CD14-positive monocyte (primary cell): ENCODE results near the gene PI4K2B. TPM values are rescaled to one million over a fixed set of nuclear protein-coding genes. Genes with fewer than 3 reads are reported as not detected.
"Not testable (repeated sequence)": the region's sequence is repeated elsewhere in the genome, so short reads cannot be mapped to it uniquely, and the experiment has no call there.

ENCODE experiments used
- DNase-seq, 3 donors: peaks; one replicate each; pipeline ENCODE4 v3.0.0-alpha.2; 2011 to 2022
- H2AFZ ChIP-seq: 2 replicates; pipeline ENCODE4 v1.6.0; 2012; ENCODE audit warnings: mild to moderate bottlenecking, low read depth, low read length, inconsistent platforms; ENCODE audit not compliant: insufficient read depth, poor library complexity, severe bottlenecking
- H3K27ac ChIP-seq, 2 donors: 1 replicate in 1 of 2; 2 replicates in 1 of 2; pipeline ENCODE4 v1.5.1; 2012 to 2013; ENCODE audit warnings: low read length in 2 of 2, control low read depth in 1 of 2, inconsistent platforms in 1 of 2, low read depth in 1 of 2, mild to moderate bottlenecking in 1 of 2
- H3K27me3 ChIP-seq, 2 donors: one replicate each; pipeline versions ENCODE4 v1.6.0 to v1.6.1; 2011 to 2013; ENCODE audit warnings: low read length in 2 of 2; ENCODE audit not compliant: control insufficient read depth in 2 of 2, insufficient read depth in 2 of 2
- H3K36me3 ChIP-seq, 2 donors: replicated peaks in 1 of 2; 1 replicate in 1 of 2; 2 replicates in 1 of 2; pipeline versions ENCODE4 v1.5.1 to v1.6.1; 2012 to 2013; ENCODE audit warnings: low read length in 2 of 2, control low read depth in 1 of 2, inconsistent platforms in 1 of 2, mild to moderate bottlenecking in 1 of 2; ENCODE audit not compliant: insufficient read depth in 2 of 2, control insufficient read depth in 1 of 2
- H3K4me1 ChIP-seq, 2 donors: 1 replicate in 1 of 2; 2 replicates in 1 of 2; pipeline versions ENCODE4 v1.5.1 to v1.6.1; 2012 to 2013; ENCODE audit warnings: low read length in 2 of 2, control low read depth in 1 of 2, inconsistent platforms in 1 of 2, mild to moderate bottlenecking in 1 of 2, moderate library complexity in 1 of 2; ENCODE audit not compliant: insufficient read depth in 2 of 2, control insufficient read depth in 1 of 2
- H3K4me2 ChIP-seq: replicated peaks from 2 replicates; pipeline ENCODE3; 2012; ENCODE audit warnings: low read length, moderate library complexity, mild to moderate bottlenecking; ENCODE audit not compliant: poor library complexity, severe bottlenecking; ENCODE audit errors: extremely low read depth
- H3K4me3 ChIP-seq, 3 experiments: fragments of 200-600 bp in 1 of 3; sonication (generic) in 1 of 3; replicated peaks in 1 of 3; 1 replicate in 2 of 3; 2 replicates in 1 of 3; pipeline ENCODE4 v1.5.1; 2011 to 2013; ENCODE audit warnings: low read length in 3 of 3, mild to moderate bottlenecking in 3 of 3, control low read depth in 2 of 3, low read depth in 2 of 3, inconsistent platforms in 1 of 3, moderate library complexity in 1 of 3
- H3K79me2 ChIP-seq: 2 replicates; pipeline ENCODE4 v1.6.0; 2012; ENCODE audit warnings: mild to moderate bottlenecking, control low read depth, inconsistent platforms, low read length, moderate library complexity; ENCODE audit not compliant: insufficient read depth
- H3K9ac ChIP-seq: 2 replicates; pipeline ENCODE4 v1.6.0; 2017; ENCODE audit warnings: low read length, mild to moderate bottlenecking; ENCODE audit not compliant: insufficient read depth, poor library complexity, severe bottlenecking
- H3K9me3 ChIP-seq, 2 donors: replicated peaks in 1 of 2; 1 replicate in 1 of 2; 2 replicates in 1 of 2; pipeline versions ENCODE4 v1.5.1 to v1.6.1; 2012 to 2013; ENCODE audit warnings: low read length in 2 of 2, control low read depth in 1 of 2; ENCODE audit not compliant: control insufficient read depth in 1 of 2, insufficient read depth in 1 of 2
- H4K20me1 ChIP-seq: 2 replicates; pipeline ENCODE4 v1.6.0; 2012; ENCODE audit warnings: mild to moderate bottlenecking, low read length, control low read depth, moderate library complexity; ENCODE audit not compliant: insufficient read depth
- H3K27ac Mint-ChIP-seq, 7 donors: one replicate each; pipeline ENCODE4 v1.8.0; 2020; ENCODE audit warnings: mild to moderate bottlenecking in 7 of 7, mixed read lengths in 7 of 7, moderate library complexity in 6 of 7, inconsistent platforms in 2 of 7
- H3K27me3 Mint-ChIP-seq, 3 donors: one replicate each; pipeline ENCODE4 v1.8.0; 2021 to 2022; ENCODE audit warnings: low read depth in 3 of 3, mild to moderate bottlenecking in 3 of 3, mixed read lengths in 3 of 3, moderate library complexity in 3 of 3, inconsistent platforms in 1 of 3
- H3K36me3 Mint-ChIP-seq, 2 donors: one replicate each; pipeline ENCODE4 v1.8.0; 2020; ENCODE audit warnings: mixed read lengths in 2 of 2, inconsistent platforms in 1 of 2, mild to moderate bottlenecking in 1 of 2
- H3K4me1 Mint-ChIP-seq: one replicate; pipeline ENCODE4 v1.8.0; 2020; ENCODE audit warnings: mild to moderate bottlenecking, mixed read lengths
- H3K4me3 Mint-ChIP-seq, 2 donors: one replicate each; pipeline ENCODE4 v1.8.0; 2020; ENCODE audit warnings: mild to moderate bottlenecking in 2 of 2, mixed read lengths in 2 of 2, moderate library complexity in 1 of 2
- H3K9me3 Mint-ChIP-seq, 7 donors: one replicate each; pipeline ENCODE4 v1.8.0; 2020 to 2022; ENCODE audit warnings: mixed read lengths in 7 of 7, mild to moderate bottlenecking in 6 of 7, moderate library complexity in 6 of 7, inconsistent platforms in 2 of 7
- WGBS: methylation state at CpG from one replicate; pipeline ENCODE4 v1.1.5; 2013; ENCODE audit warnings: missing lambda C conversion rate; ENCODE audit not compliant: insufficient coverage; 5-methylcytosine and 5-hydroxymethylcytosine counted together
- intact Hi-C, 2 donors: fragments of 100-400 bp; cut with micrococcal nuclease; formaldehyde crosslinking; loops; one replicate each; pipeline versions ENCODE4 v1.15.0 to v1.15.1; 2023
- polyA plus RNA-seq, 3 donors: library from polyadenylated mRNA; depleted of rRNA in 1 of 3; unstranded in 2 of 3; stranded (reverse) in 1 of 3; fragments of 300-500 nt in 2 of 3; fragments of >200 nt in 1 of 3; fragmentation: Illumina TruSeq in 2 of 3; gene quantifications; 1 replicate in 2 of 3; 2 replicates in 1 of 3; pipeline ENCODE4 v1.2.3, GENCODE V29; 2012 to 2021
- TF ChIP-seq, protein P1 (sequence below): fragments of 200-600 bp; IDR thresholded peaks from one replicate; pipeline ENCODE4 v1.8.0; 2022; ENCODE audit warnings: antibody characterized with exemption, mild to moderate bottlenecking

Gene PI4K2B
- polyA plus RNA-seq, 3 donors: 3.0 to 8.5 (median 7.4) TPM

DNA sequence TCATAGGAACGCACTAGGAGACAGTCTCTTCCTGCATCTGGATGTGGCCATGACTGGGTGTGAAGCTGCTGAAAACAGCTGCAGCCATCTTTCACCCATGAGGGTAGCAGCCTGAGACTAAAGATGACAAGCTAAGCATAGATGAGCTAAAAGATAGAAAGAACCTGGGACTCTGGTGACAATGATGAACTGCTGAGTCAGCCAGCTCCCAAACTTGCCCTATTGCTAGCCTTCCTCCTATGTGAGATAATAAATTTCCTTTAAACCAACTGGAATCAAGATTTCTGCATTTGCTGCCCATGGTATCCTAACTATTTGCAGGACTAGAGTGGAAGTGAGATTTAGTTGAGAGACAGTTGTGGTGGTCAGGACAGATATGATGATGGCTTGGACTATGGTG lies 21.0 kb upstream of the PI4K2B start:
- no peaks in the 10 kb centered on the region for H3K79me2 ChIP-seq
- TF ChIP-seq, protein P1, sequence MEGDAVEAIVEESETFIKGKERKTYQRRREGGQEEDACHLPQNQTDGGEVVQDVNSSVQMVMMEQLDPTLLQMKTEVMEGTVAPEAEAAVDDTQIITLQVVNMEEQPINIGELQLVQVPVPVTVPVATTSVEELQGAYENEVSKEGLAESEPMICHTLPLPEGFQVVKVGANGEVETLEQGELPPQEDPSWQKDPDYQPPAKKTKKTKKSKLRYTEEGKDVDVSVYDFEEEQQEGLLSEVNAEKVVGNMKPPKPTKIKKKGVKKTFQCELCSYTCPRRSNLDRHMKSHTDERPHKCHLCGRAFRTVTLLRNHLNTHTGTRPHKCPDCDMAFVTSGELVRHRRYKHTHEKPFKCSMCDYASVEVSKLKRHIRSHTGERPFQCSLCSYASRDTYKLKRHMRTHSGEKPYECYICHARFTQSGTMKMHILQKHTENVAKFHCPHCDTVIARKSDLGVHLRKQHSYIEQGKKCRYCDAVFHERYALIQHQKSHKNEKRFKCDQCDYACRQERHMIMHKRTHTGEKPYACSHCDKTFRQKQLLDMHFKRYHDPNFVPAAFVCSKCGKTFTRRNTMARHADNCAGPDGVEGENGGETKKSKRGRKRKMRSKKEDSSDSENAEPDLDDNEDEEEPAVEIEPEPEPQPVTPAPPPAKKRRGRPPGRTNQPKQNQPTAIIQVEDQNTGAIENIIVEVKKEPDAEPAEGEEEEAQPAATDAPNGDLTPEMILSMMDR: no peak
- no peak overlapping the region for H3K9ac ChIP-seq
- no peaks in the 10 kb centered on the region for H3K36me3 Mint-ChIP-seq
- no peak overlapping the region for H3K4me2 ChIP-seq
- H3K27ac Mint-ChIP-seq: no peak overlapping the region
- H4K20me1 ChIP-seq: no peaks in the 10 kb centered on the region
- H3K4me1 ChIP-seq: no peaks in the 10 kb centered on the region
- H3K27me3 ChIP-seq: no peaks in the 10 kb centered on the region
- no peak overlapping the region for H3K4me3 Mint-ChIP-seq
- no peaks in the 10 kb centered on the region for H3K36me3 ChIP-seq
- H2AFZ ChIP-seq: no peak overlapping the region
- WGBS: no CpG with 5 or more reads among the region's 1 CpG
- DNase-seq: no peak
- H3K9me3 Mint-ChIP-seq: peaks cover 26 to 51% (median 38%) of the 10 kb centered on the region in 7 donors
- H3K9me3 ChIP-seq: peaks cover 10 to 26% of the 10 kb centered on the region in 2 donors
- no peak overlapping the region for H3K27ac ChIP-seq
- H3K27me3 Mint-ChIP-seq: peaks cover 0 to 1% (median 0%) of the 10 kb centered on the region in 3 donors
- no peak overlapping the region for H3K4me3 ChIP-seq
- intact Hi-C loops: no loop called here
- no peaks in the 10 kb centered on the region for H3K4me1 Mint-ChIP-seq

- no peak overlapping the region for H3K27ac Mint-ChIP-seq
- H3K4me1 ChIP-seq: no peaks in the 10 kb centered on the region
- no peak overlapping the region for H3K4me2 ChIP-seq
- no peak overlapping the region for H3K4me3 ChIP-seq
- no peaks in the 10 kb centered on the region for H3K4me1 Mint-ChIP-seq
- no peaks in the 10 kb centered on the region for H3K79me2 ChIP-seq
- no peaks in the 10 kb centered on the region for H3K36me3 Mint-ChIP-seq
- intact Hi-C loops: no loop called here
- peaks cover 26 to 54% (median 35%) of the 10 kb centered on the region in 7 donors for H3K9me3 Mint-ChIP-seq
- peaks cover 10 to 27% of the 10 kb centered on the region in 2 donors for H3K9me3 ChIP-seq
- TF ChIP-seq, protein P1: no peak
- peaks cover 0 to 1% (median 0%) of the 10 kb centered on the region in 3 donors for H3K27me3 Mint-ChIP-seq
- no peaks in the 10 kb centered on the region for H3K36me3 ChIP-seq
- H2AFZ ChIP-seq: no peak overlapping the region
- no peak overlapping the region for H3K9ac ChIP-seq
- DNase-seq: no peak
- no peaks in the 10 kb centered on the region for H4K20me1 ChIP-seq
- H3K27me3 ChIP-seq: no peaks in the 10 kb centered on the region
- H3K27ac ChIP-seq: no peak overlapping the region
- WGBS: 80% methylated on average over 3 of the region's 3 CpGs
- no peak overlapping the region for H3K4me3 Mint-ChIP-seq
Measured at GRCh38 chr4:25213347-25213979, 20.4 kb upstream of the PI4K2B start.

- intact Hi-C loops, H3K4me3 Mint-ChIP-seq, DNase-seq, H3K4me1 Mint-ChIP-seq, H3K27me3 ChIP-seq, H3K79me2 ChIP-seq, H3K4me2 ChIP-seq, H3K4me1 ChIP-seq, H3K36me3 ChIP-seq, H3K36me3 Mint-ChIP-seq, H2AFZ ChIP-seq, H4K20me1 ChIP-seq, H3K27ac ChIP-seq, H3K27me3 Mint-ChIP-seq, H3K27ac Mint-ChIP-seq, H3K4me3 ChIP-seq, H3K9ac ChIP-seq: not testable (repeated sequence)
- peaks cover 22 to 57% (median 43%) of the 10 kb centered on the region in 7 donors for H3K9me3 Mint-ChIP-seq
- 100% methylated on average over 1 of the region's 1 CpG for WGBS
- H3K9me3 ChIP-seq: peaks cover 10 to 30% of the 10 kb centered on the region in 2 donors
Measured at GRCh38 chr4:25214750-25215149, 19.1 kb upstream of the PI4K2B start.
